ENCODE results near the gene FASLG.

DNA sequence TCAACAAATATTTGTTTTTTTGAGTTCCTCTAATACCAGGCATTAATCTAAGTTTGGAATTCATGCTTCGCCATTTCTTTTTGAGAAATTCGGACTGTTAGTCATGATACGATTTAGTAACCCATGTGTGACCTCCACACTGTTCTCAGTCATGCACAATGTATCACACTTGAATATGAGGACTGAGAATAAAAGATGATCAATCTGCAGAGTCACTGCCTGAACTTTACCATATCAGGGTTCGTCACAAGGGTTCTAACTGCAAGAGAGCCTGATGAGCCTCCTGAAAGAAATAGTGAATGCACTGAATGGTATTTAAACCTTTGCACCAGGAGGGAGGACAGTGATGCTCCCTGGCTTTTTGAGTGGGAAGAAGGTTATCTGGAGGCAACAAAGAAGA, 10.9 kb upstream of the FASLG start:
- TF ChIP-seq, protein P1, sequence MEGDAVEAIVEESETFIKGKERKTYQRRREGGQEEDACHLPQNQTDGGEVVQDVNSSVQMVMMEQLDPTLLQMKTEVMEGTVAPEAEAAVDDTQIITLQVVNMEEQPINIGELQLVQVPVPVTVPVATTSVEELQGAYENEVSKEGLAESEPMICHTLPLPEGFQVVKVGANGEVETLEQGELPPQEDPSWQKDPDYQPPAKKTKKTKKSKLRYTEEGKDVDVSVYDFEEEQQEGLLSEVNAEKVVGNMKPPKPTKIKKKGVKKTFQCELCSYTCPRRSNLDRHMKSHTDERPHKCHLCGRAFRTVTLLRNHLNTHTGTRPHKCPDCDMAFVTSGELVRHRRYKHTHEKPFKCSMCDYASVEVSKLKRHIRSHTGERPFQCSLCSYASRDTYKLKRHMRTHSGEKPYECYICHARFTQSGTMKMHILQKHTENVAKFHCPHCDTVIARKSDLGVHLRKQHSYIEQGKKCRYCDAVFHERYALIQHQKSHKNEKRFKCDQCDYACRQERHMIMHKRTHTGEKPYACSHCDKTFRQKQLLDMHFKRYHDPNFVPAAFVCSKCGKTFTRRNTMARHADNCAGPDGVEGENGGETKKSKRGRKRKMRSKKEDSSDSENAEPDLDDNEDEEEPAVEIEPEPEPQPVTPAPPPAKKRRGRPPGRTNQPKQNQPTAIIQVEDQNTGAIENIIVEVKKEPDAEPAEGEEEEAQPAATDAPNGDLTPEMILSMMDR (IDR thresholded peaks at IDR 0.05; ENCODE audit: poor library complexity): no peak
- TF ChIP-seq EZH2 (IDR thresholded peaks at IDR 0.05; ENCODE audit: borderline replicate concordance) (no peak), EZH2phosphoT487 (IDR thresholded peaks at IDR 0.05; ENCODE audit: low read depth, severe bottlenecking, unreplicated experiment) (no peak)

Data from hepatocyte (in vitro differentiated cells).